GM18861 (cell line): ENCODE data around the gene CLTA.

Experiments
- ATAC-seq: cut with Tn5 transposase; IDR thresholded peaks from one replicate; pipeline ENCODE4 v1.9.1; 2021; ENCODE audit not compliant: unreplicated experiment

The CLTA gene

GRCh38 chr9:36190388-36191289 lies at the start of gene CLTA:
CLTA (plus strand) TSS chr9:36190921; CDS start chr9:36191057, 136 bp downstream.
- ATAC-seq = peak; percentile 95

DNA sequence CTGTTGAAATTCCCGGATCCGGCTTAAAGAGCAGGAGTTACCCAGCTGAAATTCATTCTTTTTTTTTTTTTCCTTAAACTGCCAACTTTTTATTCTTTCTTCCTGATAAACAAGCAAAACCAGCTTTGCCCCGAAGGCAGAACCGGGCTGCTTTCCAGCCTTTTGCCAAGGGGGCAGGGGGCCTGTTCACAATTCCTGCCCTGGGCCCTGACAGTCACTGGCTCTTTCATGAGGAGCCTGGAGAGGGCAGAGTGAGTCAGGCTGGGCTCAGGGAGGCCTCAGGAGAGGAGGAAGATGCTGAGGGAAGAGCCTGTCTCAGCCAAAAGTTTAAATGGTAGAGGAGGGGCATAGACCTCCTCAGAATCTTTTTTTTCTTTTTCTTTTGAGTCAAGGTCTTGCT lies 49.4 kb upstream of the CLTA start:
- ATAC-seq = no peak

DNA sequence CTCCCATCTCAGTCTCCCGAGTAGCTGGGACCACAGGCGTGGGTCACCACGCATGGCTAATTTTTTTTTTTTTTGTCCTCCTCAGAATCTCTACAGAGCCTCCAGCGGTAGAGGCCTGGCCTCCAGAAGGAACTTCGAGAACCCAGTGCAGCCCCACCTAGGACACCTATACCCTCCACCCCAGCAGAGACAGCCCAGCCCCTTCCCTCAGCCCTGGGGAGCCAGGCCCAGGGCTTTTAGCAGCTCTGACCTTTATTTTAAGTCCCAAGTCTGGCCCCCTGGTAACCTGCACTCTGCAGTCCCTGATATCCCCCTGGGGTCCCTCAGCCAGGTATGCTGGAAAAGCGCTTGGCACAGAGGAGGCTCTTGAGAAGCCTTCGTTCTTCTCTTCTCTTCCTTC lies 49.0 kb upstream of the CLTA start:
- ATAC-seq = no peak

- no peak for ATAC-seq
These were observed 48.0 kb upstream of the CLTA start for GRCh38 chr9:36142510-36143244.

DNA sequence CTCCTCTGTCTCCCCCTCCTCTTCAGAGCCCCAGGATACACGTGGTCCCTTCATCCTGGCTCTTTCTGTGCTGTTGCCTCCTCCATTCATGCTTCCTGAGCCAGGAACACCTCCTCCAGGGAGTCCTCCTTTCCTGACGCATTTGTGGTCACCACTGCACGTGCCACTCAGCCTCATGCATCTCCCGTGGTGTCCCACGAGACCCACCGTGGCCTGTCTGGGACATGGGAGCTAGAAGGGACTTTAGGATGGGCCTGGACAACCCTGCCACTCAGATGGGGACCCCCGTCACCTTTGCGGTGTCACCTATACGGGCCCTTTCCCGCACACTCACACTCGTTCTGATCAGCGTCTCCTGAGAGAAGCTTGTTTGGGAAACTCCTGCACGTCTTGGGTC lies 47.5 kb upstream of the CLTA start:
- no peak for ATAC-seq

GRCh38 chr9:36144309-36145232 lies 46.1 kb upstream of the CLTA start:
- no peak for ATAC-seq

DNA sequence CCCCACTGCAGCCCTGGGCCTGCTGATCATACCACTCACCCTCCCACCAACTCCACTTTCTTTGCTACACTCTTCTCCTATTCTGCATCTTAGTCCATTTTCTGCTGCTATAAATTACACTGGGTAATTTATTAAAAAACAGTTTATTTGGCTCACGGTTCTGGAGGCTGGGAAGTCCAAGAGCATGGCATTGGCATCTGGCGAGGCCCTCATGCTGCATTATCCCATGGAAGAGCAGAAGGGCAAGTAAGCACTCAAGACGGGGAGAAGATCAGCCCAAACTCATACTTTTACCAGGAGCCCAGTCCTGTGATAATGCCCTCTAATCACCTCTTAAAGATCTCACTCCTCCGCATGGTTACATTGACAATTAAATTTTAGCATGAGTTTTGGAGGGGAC lies 44.8 kb upstream of the CLTA start:
- ATAC-seq = no peak

DNA sequence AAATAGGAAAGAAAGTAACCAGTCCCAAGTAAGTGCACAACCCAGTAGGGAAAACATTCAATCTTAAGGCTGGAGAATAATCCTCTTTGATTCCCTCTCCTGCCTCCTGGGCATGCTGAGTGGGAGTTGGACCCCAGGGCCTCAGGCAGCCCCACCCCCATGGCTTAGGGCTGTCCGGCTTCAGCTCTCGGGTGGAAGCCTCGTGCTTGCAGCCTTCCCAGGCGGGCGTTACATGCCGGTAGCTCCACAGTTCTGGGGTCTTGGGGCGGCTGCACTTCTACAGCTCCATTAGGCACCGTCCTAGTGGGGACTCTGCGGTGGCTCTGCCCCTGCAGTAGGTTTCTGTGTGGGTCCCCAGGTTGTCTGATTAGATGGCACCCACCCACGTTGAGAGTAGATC lies 44.1 kb upstream of the CLTA start:
- no peak for ATAC-seq

DNA sequence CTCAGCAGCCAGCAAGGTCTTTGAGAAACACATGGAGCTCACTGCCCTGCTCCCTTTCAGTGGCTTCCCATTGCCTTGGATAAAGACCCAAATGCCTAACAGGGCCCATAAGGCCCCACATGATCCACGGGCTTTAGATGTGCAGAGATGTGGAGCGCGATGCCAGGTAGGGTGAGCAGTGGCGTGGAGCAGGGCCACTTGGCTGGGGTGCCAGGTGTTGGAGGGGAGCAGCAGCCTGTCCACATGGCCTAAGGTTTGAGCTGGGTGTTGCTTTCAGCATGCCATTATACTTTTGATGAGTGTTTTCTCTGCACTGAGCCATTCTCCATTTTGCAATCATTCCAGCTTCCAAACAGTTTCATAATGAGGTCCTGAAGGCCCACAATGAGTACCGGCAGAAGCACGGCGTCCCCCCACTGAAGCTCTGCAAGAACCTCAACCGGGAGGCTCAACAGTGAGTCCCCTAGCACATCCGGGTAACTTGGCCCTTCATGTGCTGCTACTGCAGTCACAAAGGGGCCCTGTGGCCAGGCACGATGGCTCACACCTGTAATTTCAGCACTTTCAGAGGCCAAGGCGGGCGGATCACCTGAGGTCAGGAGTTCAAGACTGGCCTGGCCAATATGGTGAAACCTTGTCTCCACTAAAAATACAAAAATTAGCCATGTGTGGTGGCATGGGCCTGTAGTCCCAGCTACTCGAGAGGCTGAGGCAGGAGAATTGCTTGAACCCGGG lies 43.1 kb upstream of the CLTA start:
- no peak for ATAC-seq

DNA sequence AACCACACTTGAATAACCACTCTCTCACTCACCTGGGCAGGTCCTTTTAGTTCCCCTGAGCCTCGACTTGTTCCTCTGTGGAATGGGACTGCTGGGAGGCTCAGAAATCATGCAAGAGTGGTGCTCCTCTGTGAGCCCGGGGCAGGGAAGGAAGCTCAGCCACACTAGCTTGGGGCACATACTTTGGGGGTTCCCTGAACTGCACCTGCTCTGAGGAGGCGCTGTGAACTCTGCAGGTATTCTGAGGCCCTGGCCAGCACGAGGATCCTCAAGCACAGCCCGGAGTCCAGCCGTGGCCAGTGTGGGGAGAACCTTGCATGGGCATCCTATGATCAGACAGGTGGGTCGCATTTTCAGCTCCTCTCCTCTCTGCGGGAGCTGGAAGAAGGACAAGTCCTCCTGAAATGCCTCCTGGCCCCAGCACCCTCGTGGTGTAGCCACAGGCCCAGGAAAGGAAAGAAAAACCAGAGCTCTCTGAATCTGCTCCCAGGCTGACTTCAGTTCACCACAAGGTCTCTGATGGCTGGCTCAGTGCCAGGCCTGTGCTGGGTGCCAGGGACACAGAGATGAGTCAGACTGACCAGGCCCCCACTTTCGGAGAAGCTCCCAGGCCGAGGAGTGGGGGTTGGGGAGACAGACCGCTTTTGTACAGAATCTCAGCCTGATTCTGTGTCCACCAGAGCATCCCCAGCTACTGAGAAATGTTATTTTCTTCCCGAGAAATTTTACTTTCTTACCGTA lies 42.2 kb upstream of the CLTA start:
- ATAC-seq = peak; percentile 62

DNA sequence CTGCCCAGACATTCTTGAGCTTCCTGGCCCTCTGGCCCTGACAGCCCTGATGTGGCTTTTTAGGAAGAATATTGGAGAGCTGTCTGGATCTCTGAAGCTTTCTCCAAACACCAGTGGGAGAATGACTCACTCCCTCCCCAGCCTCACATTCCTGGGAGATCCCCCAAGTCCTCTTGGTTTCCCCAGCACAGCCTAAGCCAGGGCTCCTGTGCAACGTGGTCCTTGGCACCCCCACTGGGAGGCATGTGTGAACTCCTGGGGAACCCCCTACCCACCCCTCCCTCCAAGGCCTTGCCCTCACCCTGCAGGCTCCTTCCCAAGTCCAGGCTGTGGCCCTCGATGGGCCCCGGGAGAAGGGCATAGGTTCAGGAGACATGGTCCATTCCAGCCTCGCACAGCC lies 41.5 kb upstream of the CLTA start:
- no peak for ATAC-seq

- no peak for ATAC-seq
These were observed 40.0 kb upstream of the CLTA start for GRCh38 chr9:36150574-36151315.

DNA sequence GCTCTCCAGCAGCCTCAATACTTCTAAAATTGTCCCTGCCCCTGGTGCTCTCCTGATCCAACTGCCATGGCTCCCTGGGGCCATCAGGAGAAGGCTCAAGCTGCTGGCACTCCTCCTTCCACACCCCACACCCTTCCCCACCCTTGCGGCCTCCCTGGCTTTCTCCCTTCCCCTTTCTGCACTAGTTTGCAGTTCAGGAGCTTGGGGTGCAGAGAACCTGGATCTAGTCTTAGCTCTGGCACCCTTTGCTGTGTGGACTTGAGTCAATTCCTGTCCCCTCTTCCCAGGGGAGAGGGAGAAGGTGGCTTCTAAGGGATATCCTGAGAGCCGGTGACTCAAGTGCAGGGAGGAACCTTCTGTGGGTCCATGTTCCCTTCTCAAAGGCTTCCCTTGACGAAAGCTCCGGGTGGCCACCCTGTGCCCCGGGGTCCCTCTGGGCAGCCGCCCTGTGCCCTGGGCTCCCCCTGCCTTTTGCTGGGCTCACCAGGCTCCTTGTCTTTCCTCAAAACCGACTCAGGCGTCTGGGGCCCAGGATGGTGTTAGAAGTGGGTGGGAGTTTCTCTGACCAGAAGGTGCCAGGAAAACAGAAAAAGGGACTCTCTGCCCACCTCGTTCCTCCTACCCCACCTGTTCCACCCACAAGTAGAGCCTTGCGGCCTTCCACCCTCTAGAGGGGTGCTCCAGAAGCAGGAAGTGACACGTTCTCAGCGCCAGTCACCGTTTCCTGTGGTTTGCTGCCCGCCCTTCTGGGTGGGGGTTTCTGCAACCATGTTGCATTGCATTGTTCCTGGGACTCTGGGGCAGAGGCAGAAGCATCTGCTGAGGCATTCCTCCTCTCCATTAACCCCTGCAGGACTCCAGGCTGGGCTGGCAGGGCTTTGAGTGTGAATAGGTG lies 39.2 kb upstream of the CLTA start:
- peak; percentile 83 for ATAC-seq

DNA sequence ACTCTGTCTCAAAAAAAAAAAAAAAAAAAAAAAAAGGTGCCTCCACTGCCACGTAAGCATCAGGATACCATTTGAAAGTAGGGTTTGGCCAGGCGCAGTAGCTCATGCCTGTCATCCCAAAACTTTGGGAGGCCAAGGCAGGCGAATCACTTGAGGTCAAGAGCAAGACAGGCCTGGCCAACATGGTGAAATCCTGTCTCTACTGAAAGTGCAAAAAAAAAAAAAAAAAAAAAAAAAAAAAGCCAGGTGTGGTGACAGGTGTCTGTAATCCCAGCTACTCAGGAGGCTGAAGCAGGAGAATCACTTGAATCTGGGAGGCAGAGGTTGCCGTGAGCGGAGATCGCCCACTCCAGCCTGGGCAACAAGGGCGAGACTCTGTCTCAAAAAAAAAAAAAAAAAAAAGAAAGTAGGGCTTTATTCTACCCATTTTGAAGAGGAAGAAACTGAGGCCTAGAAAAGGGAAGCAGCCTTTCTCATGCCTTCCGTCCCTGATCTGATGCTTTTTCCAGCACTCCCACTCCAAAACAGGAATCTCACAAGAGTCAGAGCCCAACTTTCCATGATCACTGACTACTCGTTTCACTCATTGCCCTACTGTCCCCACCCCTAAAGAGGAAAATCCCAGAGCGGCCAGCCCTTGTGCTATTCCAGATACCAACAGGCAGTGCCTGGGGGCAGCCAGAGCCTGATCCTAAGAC lies 37.8 kb upstream of the CLTA start:
- ATAC-seq = no peak

DNA sequence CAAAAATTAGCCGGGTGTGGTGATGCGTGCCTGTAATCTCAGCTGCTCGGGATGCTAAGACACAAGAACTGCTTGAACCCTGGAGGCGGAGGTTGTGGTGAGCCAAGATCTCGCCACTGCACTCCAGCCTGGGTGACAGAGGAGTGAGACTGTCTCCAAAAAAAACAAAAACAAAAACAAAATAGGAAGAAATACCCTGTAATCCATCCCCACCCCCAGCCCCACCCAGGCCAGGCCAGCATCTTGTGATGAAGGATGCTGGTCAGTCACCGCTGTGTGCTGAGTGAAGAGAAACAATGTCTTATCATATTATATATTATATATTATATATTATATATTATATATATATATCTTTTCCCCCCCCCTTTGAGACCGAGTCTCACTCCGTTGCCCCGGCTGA lies 37.0 kb upstream of the CLTA start:
- no peak for ATAC-seq

DNA sequence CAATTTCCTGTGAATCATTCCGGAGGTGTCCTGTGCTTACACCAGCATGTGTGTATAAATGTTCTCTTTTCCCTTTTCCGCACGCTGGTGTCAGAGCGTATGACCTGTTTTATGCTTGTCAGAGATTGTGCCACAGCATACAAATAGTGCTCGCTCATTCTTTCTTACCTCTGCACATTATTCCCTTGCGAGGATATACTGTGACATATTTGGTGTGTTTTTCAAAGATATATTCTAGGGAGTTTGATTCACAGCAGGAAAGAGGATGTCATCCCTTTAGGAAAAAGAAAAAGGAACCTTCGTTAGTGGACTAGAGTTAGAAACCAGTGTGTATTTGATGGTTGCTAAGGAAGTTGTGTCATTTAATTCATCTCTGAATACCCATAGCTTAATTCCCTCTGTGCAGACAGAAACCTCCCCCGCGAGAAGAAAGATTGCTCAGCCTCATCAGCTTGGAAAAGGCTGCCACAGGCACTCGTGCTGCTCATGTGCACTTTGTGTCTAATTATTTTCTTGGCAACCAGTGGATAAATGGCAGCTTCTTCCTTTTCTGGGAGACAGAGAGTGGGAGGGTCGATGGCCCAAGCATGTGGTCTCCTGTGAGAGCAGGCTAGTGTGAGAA lies 36.3 kb upstream of the CLTA start:
- no peak for ATAC-seq

DNA sequence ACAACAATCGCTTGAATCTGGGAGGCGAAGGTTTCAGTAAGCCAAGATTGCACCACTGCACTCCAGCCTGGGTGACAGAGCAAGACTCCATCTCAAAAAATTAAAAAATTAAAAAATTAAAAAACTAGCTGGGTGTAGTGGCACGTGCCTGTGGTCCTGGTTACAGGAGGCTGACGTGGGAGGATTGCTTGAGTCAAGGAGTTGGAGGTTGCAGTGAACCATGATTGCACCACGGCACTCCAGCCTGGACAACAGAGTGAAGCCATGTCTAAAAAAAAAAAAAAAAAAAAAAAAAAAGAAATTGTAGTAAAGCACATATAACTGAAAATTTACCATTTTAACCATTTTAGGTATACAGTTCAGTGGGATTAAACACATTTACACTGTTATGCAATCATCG lies 34.6 kb upstream of the CLTA start:
- ATAC-seq = no peak
